ENCODE results near the gene PRKAA2. TPM values are rescaled to one million over a fixed set of nuclear protein-coding genes. Genes with fewer than 3 reads are reported as not detected.

PRKAA2 gene
- polyA plus RNA-seq, 3 donors, result not detected

- intact Hi-C loops (cut with micrococcal nuclease), result no loop called here
- Mint-ChIP-seq H3K4me3 (no peak overlapping the region), H3K27ac (no peak overlapping the region), H3K36me3 (no peaks in the 10 kb centered on the region), H3K27me3 (ENCODE audit: low read depth in 3 of 3) (peaks cover 0 to 3% (median 3%) of the 10 kb centered on the region in 3 donors), H3K4me1 (no peaks in the 10 kb centered on the region), H3K9me3 (no peaks in the 10 kb centered on the region)
- H3K27ac ChIP-seq (ENCODE audit: low read depth in 1 of 2, low read length in 2 of 2), result no peak overlapping the region
- no peak overlapping the region for H2AFZ ChIP-seq (ENCODE audit: insufficient read depth, low read depth, low read length, poor library complexity, severe bottlenecking)
- DNase-seq, result no peak
- TF ChIP-seq, protein P1, sequence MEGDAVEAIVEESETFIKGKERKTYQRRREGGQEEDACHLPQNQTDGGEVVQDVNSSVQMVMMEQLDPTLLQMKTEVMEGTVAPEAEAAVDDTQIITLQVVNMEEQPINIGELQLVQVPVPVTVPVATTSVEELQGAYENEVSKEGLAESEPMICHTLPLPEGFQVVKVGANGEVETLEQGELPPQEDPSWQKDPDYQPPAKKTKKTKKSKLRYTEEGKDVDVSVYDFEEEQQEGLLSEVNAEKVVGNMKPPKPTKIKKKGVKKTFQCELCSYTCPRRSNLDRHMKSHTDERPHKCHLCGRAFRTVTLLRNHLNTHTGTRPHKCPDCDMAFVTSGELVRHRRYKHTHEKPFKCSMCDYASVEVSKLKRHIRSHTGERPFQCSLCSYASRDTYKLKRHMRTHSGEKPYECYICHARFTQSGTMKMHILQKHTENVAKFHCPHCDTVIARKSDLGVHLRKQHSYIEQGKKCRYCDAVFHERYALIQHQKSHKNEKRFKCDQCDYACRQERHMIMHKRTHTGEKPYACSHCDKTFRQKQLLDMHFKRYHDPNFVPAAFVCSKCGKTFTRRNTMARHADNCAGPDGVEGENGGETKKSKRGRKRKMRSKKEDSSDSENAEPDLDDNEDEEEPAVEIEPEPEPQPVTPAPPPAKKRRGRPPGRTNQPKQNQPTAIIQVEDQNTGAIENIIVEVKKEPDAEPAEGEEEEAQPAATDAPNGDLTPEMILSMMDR (IDR thresholded peaks at IDR 0.05), result no peak
- H3K4me1 ChIP-seq (ENCODE audit: control insufficient read depth in 1 of 2, insufficient read depth in 2 of 2, low read length in 2 of 2), result no peaks in the 10 kb centered on the region
- no peaks in the 10 kb centered on the region for H3K79me2 ChIP-seq (ENCODE audit: insufficient read depth, low read length)
- no peaks in the 10 kb centered on the region for H3K36me3 ChIP-seq (replicated peaks in 1 of 2; ENCODE audit: control insufficient read depth in 1 of 2, insufficient read depth in 2 of 2, low read length in 2 of 2)
- H3K4me3 ChIP-seq (replicated peaks in 1 of 3; ENCODE audit: low read depth in 2 of 3, low read length in 3 of 3), result no peak overlapping the region
- no peak overlapping the region for H3K4me2 ChIP-seq (replicated peaks; ENCODE audit: extremely low read depth, low read length, poor library complexity, severe bottlenecking)
- no peaks in the 10 kb centered on the region for H3K9me3 ChIP-seq (replicated peaks in 1 of 2; ENCODE audit: control insufficient read depth in 1 of 2, insufficient read depth in 1 of 2, low read length in 2 of 2)
- H3K27me3 ChIP-seq (ENCODE audit: control insufficient read depth in 2 of 2, insufficient read depth in 2 of 2, low read length in 2 of 2), result no peaks in the 10 kb centered on the region
- no peaks in the 10 kb centered on the region for H4K20me1 ChIP-seq (ENCODE audit: insufficient read depth, low read length)
- H3K9ac ChIP-seq (ENCODE audit: insufficient read depth, low read length, poor library complexity, severe bottlenecking), result no peak overlapping the region
- WGBS (ENCODE audit: insufficient coverage), result 100% methylated on average over 1 of the region's 2 CpGs
Measured at GRCh38 chr1:56670350-56670749, 25.2 kb downstream of the PRKAA2 start.

DNA sequence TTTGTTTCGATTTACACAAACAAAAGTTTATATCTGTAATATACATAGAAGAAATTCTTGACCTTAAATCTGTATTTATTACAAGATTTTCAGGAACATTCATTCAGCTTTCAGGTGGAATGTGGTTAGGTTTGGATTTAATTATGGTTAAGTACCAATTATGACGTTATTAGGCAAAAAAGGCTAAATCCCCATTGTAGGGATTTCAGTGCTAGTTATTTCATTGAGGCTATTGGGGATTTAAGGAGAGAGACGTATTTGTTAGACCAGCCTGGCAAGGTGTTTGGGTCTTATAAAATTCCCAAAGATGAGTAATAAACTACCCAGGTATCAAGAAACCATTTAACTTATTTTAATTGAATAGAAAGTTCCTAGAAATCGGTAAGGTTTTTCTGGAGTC lies 26.0 kb downstream of the PRKAA2 start:
- Mint-ChIP-seq H3K36me3 (no peaks in the 10 kb centered on the region), H3K9me3 (no peaks in the 10 kb centered on the region), H3K27me3 (ENCODE audit: low read depth in 3 of 3) (peaks cover 0 to 3% (median 3%) of the 10 kb centered on the region in 3 donors), H3K27ac (no peak overlapping the region), H3K4me1 (no peaks in the 10 kb centered on the region), H3K4me3 (no peak overlapping the region)
- Histone ChIP-seq H3K4me3 (replicated peaks in 1 of 3; ENCODE audit: low read depth in 2 of 3, low read length in 3 of 3) (no peak overlapping the region), H3K79me2 (ENCODE audit: insufficient read depth, low read length) (no peaks in the 10 kb centered on the region), H3K4me1 (ENCODE audit: control insufficient read depth in 1 of 2, insufficient read depth in 2 of 2, low read length in 2 of 2) (no peaks in the 10 kb centered on the region), H2AFZ (ENCODE audit: insufficient read depth, low read depth, low read length, poor library complexity, severe bottlenecking) (no peak overlapping the region), H3K4me2 (replicated peaks; ENCODE audit: extremely low read depth, low read length, poor library complexity, severe bottlenecking) (no peak overlapping the region), H3K27me3 (ENCODE audit: control insufficient read depth in 2 of 2, insufficient read depth in 2 of 2, low read length in 2 of 2) (no peaks in the 10 kb centered on the region), H3K9me3 (replicated peaks in 1 of 2; ENCODE audit: control insufficient read depth in 1 of 2, insufficient read depth in 1 of 2, low read length in 2 of 2) (no peaks in the 10 kb centered on the region), H3K36me3 (replicated peaks in 1 of 2; ENCODE audit: control insufficient read depth in 1 of 2, insufficient read depth in 2 of 2, low read length in 2 of 2) (no peaks in the 10 kb centered on the region), H3K9ac (ENCODE audit: insufficient read depth, low read length, poor library complexity, severe bottlenecking) (no peak overlapping the region), H4K20me1 (ENCODE audit: insufficient read depth, low read length) (no peaks in the 10 kb centered on the region), H3K27ac (ENCODE audit: low read depth in 1 of 2, low read length in 2 of 2) (no peak overlapping the region)
- WGBS (ENCODE audit: insufficient coverage), result 100% methylated on average over 1 of the region's 4 CpGs
- DNase-seq, result no peak
- TF ChIP-seq, protein P1 (IDR thresholded peaks at IDR 0.05), result no peak
- intact Hi-C loops (cut with micrococcal nuclease), result no loop called here
